CD8-positive, alpha-beta memory T cell (primary cell): ENCODE results near the gene HDAC1. TPM values are rescaled to one million over a fixed set of nuclear protein-coding genes. Genes with fewer than 3 reads are reported as not detected.

Experiments
- CTCF ChIA-PET: fragments of 350-600 bp; sonication (Branson Sonifier 250); formaldehyde crosslinking; loops from one replicate; lab custom pipeline; 2021; ENCODE audit warnings: antibody characterized with exemption; lab: Charles Lee
- POLR2A ChIA-PET: fragments of 350-600 bp; sonication (Branson Sonifier 250); formaldehyde crosslinking; loops from one replicate; lab custom pipeline; 2021; ENCODE audit warnings: antibody characterized with exemption; lab: Charles Lee
- DNase-seq, 5 donors: peaks; one replicate each; pipeline versions ENCODE4 v3.0.0 to v3.0.0-alpha.2; 2020 to 2022; ENCODE audit warnings: mixed read lengths in 1 of 5
- H3K27ac ChIP-seq: one replicate; pipeline ENCODE4 v1.7.0; 2013; ENCODE audit warnings: low read depth, mild to moderate bottlenecking, low read length, moderate library complexity
- H3K27me3 ChIP-seq: 2 replicates; pipeline ENCODE4 v1.7.0; 2013; ENCODE audit warnings: low read length, mild to moderate bottlenecking; ENCODE audit not compliant: insufficient read depth, poor library complexity, severe bottlenecking
- H3K36me3 ChIP-seq: 2 replicates; pipeline ENCODE4 v1.7.0; 2013; ENCODE audit warnings: mild to moderate bottlenecking, low read length, moderate library complexity; ENCODE audit not compliant: insufficient read depth
- H3K4me1 ChIP-seq: 2 replicates; pipeline ENCODE4 v1.7.0; 2013; ENCODE audit warnings: mild to moderate bottlenecking, low read length, moderate library complexity; ENCODE audit not compliant: insufficient read depth
- H3K4me3 ChIP-seq: 2 replicates; pipeline ENCODE4 v1.7.0; 2013; ENCODE audit warnings: mild to moderate bottlenecking, low read length
- H3K9me3 ChIP-seq: 2 replicates; pipeline ENCODE4 v1.7.0; 2013; ENCODE audit warnings: mild to moderate bottlenecking, low read length
- H3K27ac Mint-ChIP-seq, 8 donors: one replicate each; pipeline ENCODE4 v1.8.0; 2020 to 2021; ENCODE audit warnings: mixed read lengths in 8 of 8, mild to moderate bottlenecking in 6 of 8, inconsistent platforms in 3 of 8, moderate library complexity in 3 of 8
- H3K27me3 Mint-ChIP-seq, 2 donors: one replicate each; pipeline ENCODE4 v1.8.0; 2020 to 2021; ENCODE audit warnings: mixed read lengths in 2 of 2, mild to moderate bottlenecking in 1 of 2, moderate library complexity in 1 of 2
- H3K36me3 Mint-ChIP-seq, 3 donors: one replicate each; pipeline ENCODE4 v1.8.0; 2020 to 2021; ENCODE audit warnings: mixed read lengths in 3 of 3, inconsistent platforms in 1 of 3, mild to moderate bottlenecking in 1 of 3
- H3K4me1 Mint-ChIP-seq, 3 donors: one replicate each; pipeline ENCODE4 v1.8.0; 2020 to 2021; ENCODE audit warnings: mixed read lengths in 3 of 3, inconsistent platforms in 1 of 3, mild to moderate bottlenecking in 1 of 3
- H3K4me3 Mint-ChIP-seq, 7 donors: one replicate each; pipeline ENCODE4 v1.8.0; 2020 to 2021; ENCODE audit warnings: mixed read lengths in 7 of 7, mild to moderate bottlenecking in 6 of 7, moderate library complexity in 4 of 7, inconsistent platforms in 2 of 7
- H3K9me3 Mint-ChIP-seq, 5 donors: one replicate each; pipeline ENCODE4 v1.8.0; 2020 to 2022; ENCODE audit warnings: mixed read lengths in 5 of 5, mild to moderate bottlenecking in 3 of 5, moderate library complexity in 2 of 5, inconsistent platforms in 1 of 5
- polyA plus RNA-seq: library from polyadenylated mRNA; unstranded; fragments of 300-500 nt; fragmentation: Illumina TruSeq; gene quantifications from one replicate; pipeline ENCODE4 v1.2.3, GENCODE V29; 2021
- total RNA-seq, 2 experiments: library from RNA; stranded (reverse); gene quantifications; one replicate each; pipeline ENCODE4 v1.2.3, GENCODE V29; 2021

HDAC1 gene
- total and polyA plus RNA-seq, 3 experiments from 2014 or later, result 164 to 180 (median 172) TPM

DNA sequence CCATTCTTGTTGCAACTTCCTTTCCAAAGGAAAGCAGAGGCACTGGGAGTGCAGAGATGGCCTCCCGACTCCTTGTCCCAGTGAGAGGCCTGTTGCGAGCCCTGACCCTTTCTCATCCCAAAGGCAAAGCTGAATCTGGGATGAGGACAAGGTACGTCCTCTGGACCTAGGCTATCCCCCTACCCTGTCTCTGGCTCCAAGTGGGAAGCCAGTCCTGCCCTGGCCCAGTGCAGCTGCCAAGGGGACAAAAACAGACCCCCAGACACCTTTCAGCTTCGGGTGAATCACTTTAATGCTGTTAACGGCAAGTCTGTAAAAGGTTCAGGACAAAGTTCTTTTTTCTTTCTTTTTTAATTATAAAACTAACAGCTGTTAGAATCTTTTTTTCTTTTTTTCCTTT, 73.0 kb downstream of the HDAC1 start:
- Histone ChIP-seq H3K27ac (no peak overlapping the region), H3K36me3 (peaks cover 14% of the 10 kb centered on the region), H3K4me3 (no peak overlapping the region), H3K9me3 (no peaks in the 10 kb centered on the region), H3K27me3 (no peaks in the 10 kb centered on the region), H3K4me1 (peaks cover 4% of the 10 kb centered on the region)
- Mint-ChIP-seq H3K36me3 (peaks cover 0 to 61% (median 16%) of the 10 kb centered on the region in 3 donors), H3K27me3 (peaks cover 3 to 4% of the 10 kb centered on the region in 2 donors), H3K27ac (peak overlapping the region in 1 of 8 donors; percentile 43), H3K9me3 (no peaks in the 10 kb centered on the region), H3K4me1 (peaks cover 14 to 16% (median 15%) of the 10 kb centered on the region in 3 donors), H3K4me3 (no peak overlapping the region)
- POLR2A ChIA-PET, result no interaction called here
- CTCF ChIA-PET, result interaction anchor here (1.2 to 1.7 kb wide), 2 partner anchors 9 to 29 kb away, joined by 3 to 4 read pairs; partner anchors contain the start of gene MARCKSL1
- no peak for DNase-seq

DNA sequence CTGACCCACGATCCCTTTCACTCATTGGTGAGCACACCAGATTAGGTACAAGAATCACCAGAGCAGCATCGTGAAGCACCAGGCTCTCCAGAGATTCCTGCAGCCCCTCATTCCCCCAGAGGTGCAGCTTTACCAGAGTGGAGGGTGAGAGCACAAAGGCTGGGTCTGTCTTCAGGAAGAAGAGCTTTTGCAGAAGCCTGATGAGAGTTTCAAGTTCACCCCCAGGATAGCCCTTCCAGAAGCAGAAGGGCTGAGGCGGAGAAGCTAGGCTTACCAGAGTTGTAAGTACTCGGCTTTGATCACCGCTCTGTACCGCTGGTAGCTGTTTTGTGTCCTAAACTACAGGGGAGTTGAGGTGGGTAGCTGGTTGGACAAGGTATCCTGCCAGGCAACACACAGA, 73.6 kb downstream of the HDAC1 start:
- H3K4me3 Mint-ChIP-seq, result no peak overlapping the region
- no peak overlapping the region for H3K4me3 ChIP-seq
- H3K4me1 Mint-ChIP-seq, result peaks cover 11 to 13% (median 12%) of the 10 kb centered on the region in 3 donors
- no peaks in the 10 kb centered on the region for H3K4me1 ChIP-seq
- H3K27ac ChIP-seq, result no peak overlapping the region
- H3K27me3 Mint-ChIP-seq, result peaks cover 3 to 4% of the 10 kb centered on the region in 2 donors
- POLR2A ChIA-PET, result no interaction called here
- H3K36me3 Mint-ChIP-seq, result peaks cover 0 to 61% (median 16%) of the 10 kb centered on the region in 3 donors
- peaks cover 14% of the 10 kb centered on the region for H3K36me3 ChIP-seq
- CTCF ChIA-PET, result interaction anchor here (1.2 to 1.7 kb wide), 2 partner anchors 10 to 29 kb away, joined by 3 to 4 read pairs; partner anchors contain the start of gene MARCKSL1
- no peaks in the 10 kb centered on the region for H3K9me3 ChIP-seq
- H3K9me3 Mint-ChIP-seq, result no peaks in the 10 kb centered on the region
- peak overlapping the region in 1 of 8 donors; percentile 46 for H3K27ac Mint-ChIP-seq
- no peak for DNase-seq
- H3K27me3 ChIP-seq, result no peaks in the 10 kb centered on the region

DNA sequence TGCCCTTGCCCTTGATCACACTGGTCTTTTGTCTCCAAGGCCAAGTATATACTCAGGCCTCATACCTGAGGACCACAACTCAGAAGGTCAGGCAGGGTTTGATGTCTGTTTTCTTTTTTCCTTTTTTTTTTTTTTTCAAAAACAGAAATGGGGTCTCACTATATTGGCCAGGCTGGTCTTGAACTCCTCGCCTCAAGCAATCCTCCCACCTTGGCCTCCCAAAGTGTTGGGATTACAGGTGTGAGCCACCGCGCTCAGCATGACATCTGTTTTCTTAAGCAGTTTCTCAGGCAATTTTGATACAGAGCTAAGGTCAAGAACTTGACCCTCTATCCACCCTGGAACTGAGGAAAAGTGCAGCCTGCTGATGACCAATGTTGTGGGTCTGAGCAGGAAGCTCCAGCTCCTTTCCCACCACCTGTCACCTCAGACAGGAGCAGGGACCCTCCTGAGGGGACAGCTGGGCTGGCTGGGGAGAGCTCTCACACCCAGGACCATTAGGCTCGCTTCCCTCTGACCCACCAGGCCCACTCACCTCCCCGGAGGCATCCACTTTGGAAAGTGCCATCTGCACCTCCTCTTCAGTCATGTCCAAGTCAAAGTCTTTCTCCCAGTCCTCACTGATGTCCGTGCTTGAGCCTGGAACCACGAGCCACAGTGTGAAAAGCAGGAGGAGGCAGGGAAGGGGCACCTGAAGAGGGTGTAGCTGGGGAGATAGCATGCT, 76.2 kb downstream of the HDAC1 start:
- Mint-ChIP-seq H3K4me3 (no peak overlapping the region), H3K27ac (no peak overlapping the region), H3K9me3 (no peaks in the 10 kb centered on the region), H3K4me1 (peaks cover 16 to 17% (median 17%) of the 10 kb centered on the region in 3 donors), H3K27me3 (no peaks in the 10 kb centered on the region), H3K36me3 (peaks cover 0 to 72% (median 23%) of the 10 kb centered on the region in 3 donors)
- Histone ChIP-seq H3K4me1 (peaks cover 13% of the 10 kb centered on the region), H3K36me3 (peaks cover 14% of the 10 kb centered on the region), H3K27me3 (no peaks in the 10 kb centered on the region), H3K27ac (no peak overlapping the region), H3K4me3 (no peak overlapping the region), H3K9me3 (no peaks in the 10 kb centered on the region)
- CTCF ChIA-PET, result interaction anchor here (1.2 to 1.7 kb wide), 2 partner anchors 32 to 228 kb away, joined by 3 to 6 read pairs; partner anchors contain the start of gene MARCKSL1
- POLR2A ChIA-PET, result interaction anchor here (0.7 kb wide), 1 partner anchor 15 kb away, joined by 3 read pairs; no protein-coding TSS in a partner anchor
- no peak for DNase-seq

DNA sequence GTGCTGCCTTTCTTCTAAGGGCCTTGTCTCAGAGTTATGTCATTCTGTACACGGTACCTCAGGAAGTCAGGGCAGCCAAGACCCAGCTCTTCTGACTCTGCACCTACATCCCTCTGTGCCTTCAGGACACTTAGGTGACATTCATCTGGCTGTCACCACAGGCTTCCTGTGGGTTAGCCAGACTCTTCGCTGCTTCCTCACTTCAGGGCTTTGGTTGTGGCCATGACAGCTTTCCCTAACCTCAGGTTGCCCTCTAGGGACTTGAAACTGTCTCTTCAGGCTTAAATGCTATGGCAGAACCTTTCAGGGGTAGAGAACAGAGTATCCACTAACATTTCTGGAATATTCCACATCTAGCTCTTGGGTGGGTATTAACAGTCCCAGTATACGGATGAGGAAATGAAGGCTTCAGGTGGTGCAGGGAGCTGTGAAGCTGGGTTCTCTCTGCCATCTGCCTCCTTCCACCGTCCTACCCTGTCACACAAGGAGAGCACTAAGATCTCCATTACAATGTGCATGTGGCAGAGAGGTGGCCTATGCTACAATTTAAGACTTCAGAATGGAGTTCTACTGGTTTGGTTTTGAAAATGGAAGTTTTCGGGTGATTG, 80.4 kb downstream of the HDAC1 start:
- Mint-ChIP-seq H3K4me3 (peak overlapping the region in 1 of 7 donors; percentile 37), H3K27ac (peak overlapping the region in 7 of 8 donors; percentile 5 to 77 (median 73)), H3K27me3 (no peaks in the 10 kb centered on the region), H3K4me1 (peaks cover 16 to 19% (median 18%) of the 10 kb centered on the region in 3 donors), H3K9me3 (no peaks in the 10 kb centered on the region), H3K36me3 (peaks cover 0 to 77% (median 17%) of the 10 kb centered on the region in 3 donors)
- POLR2A ChIA-PET, result interaction anchor here (0.6 to 1.6 kb wide), 4 partner anchors 21 to 189 kb away, joined by 3 to 8 read pairs (median 4); partner anchors contain the start of gene MARCKSL1
- peak; percentile 42 to 82 (median 69) for DNase-seq
- H3K27me3 ChIP-seq, result no peaks in the 10 kb centered on the region
- CTCF ChIA-PET, result interaction anchor here (0.5 to 2.3 kb wide), 22 partner anchors 13 to 264 kb away, joined by 3 to 24 read pairs (median 4); partner anchors contain the start of genes HDAC1, KPNA6 and MARCKSL1
- H3K27ac ChIP-seq, result no peak overlapping the region
- H3K4me3 ChIP-seq, result no peak overlapping the region
- H3K36me3 ChIP-seq, result peaks cover 22% of the 10 kb centered on the region
- no peaks in the 10 kb centered on the region for H3K9me3 ChIP-seq
- peaks cover 13% of the 10 kb centered on the region for H3K4me1 ChIP-seq

DNA sequence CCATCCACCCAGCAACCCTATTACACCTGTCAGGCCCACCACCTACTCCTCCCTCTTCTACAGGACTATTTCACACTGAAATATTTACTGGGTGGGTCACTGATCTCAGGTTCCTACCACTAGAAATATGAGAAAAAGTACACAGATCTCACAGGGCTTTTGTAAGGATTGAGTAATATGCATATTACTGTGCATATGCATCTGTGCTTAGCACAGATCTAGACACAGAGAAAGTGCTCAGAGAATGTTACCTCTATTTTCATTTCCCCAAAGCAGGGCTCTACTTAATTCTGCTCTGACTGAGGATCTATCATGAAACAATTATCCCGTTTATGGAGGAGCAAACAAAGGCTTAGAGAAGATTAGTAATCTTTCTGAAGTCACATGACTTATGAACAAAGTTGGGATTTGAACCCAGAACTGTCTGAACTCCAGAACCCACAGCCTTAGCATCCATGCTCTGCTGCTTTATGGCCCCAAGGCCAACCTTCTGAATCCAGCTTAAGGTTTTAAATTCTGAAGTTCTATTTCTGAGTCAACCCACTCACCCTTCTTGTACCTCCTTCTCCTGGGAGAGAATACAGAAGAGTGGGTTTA, 82.2 kb downstream of the HDAC1 start:
- Mint-ChIP-seq H3K9me3 (no peaks in the 10 kb centered on the region), H3K27ac (peak overlapping the region in 2 of 8 donors; percentile 46 to 75), H3K27me3 (no peaks in the 10 kb centered on the region), H3K4me1 (peaks cover 16 to 19% (median 18%) of the 10 kb centered on the region in 3 donors), H3K4me3 (no peak overlapping the region), H3K36me3 (peaks cover 7 to 77% (median 17%) of the 10 kb centered on the region in 3 donors)
- Histone ChIP-seq H3K9me3 (no peaks in the 10 kb centered on the region), H3K27me3 (no peaks in the 10 kb centered on the region), H3K36me3 (peaks cover 22% of the 10 kb centered on the region), H3K4me3 (no peak overlapping the region), H3K4me1 (peaks cover 13% of the 10 kb centered on the region), H3K27ac (no peak overlapping the region)
- CTCF ChIA-PET, result no interaction called here
- no peak for DNase-seq
- POLR2A ChIA-PET, result no interaction called here

DNA sequence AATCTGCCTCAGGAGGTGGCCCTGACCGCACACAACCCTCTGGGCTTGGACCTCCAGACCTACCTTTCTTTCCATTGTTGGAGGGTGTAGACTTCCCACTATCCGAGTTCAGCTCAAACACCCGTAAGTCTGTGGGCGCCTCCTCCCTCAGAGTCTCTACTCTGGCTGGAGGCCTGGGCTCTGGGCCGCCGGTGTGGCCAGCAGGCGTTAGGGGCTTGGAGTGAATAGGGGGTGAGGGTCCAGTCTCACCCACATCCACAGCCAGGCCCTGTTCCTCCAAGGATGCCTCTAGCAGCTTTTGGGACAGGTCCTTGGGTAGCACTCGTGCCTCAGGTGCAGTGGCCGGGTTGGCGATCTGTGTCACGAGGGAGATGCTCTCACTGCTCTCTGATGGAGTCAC, 84.3 kb downstream of the HDAC1 start:
- H3K4me1 Mint-ChIP-seq, result peaks cover 18 to 23% (median 19%) of the 10 kb centered on the region in 3 donors
- peaks cover 14 to 87% (median 23%) of the 10 kb centered on the region in 3 donors for H3K36me3 Mint-ChIP-seq
- Histone ChIP-seq H3K4me3 (no peak overlapping the region), H3K27ac (no peak overlapping the region), H3K27me3 (no peaks in the 10 kb centered on the region), H3K9me3 (no peaks in the 10 kb centered on the region), H3K4me1 (peaks cover 13% of the 10 kb centered on the region), H3K36me3 (peaks cover 37% of the 10 kb centered on the region)
- no peak for DNase-seq
- H3K27me3 Mint-ChIP-seq, result no peaks in the 10 kb centered on the region
- no peak overlapping the region for H3K4me3 Mint-ChIP-seq
- H3K27ac Mint-ChIP-seq, result peak overlapping the region in 1 of 8 donors; percentile 54
- POLR2A ChIA-PET, result interaction anchor here (0.6 kb wide), 1 partner anchor 162 kb away, joined by 10 read pairs; no protein-coding TSS in a partner anchor
- no peaks in the 10 kb centered on the region for H3K9me3 Mint-ChIP-seq
- CTCF ChIA-PET, result no interaction called here

DNA sequence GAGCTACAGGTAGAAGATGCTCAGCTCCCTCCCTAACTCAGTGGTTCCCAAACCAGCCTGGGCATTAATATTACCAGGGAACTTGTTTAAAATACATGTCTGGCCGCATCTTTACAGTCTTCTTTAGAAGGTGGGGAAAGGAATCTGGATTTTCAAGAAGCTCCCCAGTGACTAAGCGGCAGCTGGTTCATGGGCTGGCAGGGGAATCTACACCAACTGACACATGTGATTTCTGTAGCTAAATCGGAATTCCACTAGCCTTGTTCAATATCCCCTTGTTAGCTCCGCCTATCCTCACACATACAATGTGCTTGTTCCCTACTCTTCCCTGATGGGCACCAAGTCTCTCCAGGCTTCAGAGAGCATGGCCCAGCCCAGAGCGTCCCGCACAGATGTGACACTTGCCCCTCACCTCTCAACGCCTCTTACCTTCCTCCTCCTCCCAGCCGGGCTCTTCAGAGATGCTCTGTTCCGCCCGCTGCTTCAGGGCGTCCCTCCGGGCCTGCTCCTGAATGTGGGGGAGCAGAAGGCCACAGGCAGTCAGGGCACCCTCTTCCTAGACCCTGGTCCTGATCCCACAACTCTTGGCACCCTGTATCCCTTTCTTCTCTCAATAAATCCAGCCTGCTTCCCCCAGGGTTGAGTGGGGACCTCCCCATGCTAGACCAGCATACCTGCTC, 85.8 kb downstream of the HDAC1 start:
- Mint-ChIP-seq H3K36me3 (peaks cover 14 to 91% (median 19%) of the 10 kb centered on the region in 3 donors), H3K9me3 (no peaks in the 10 kb centered on the region), H3K27me3 (no peaks in the 10 kb centered on the region), H3K4me3 (no peak overlapping the region), H3K4me1 (peaks cover 5 to 10% (median 6%) of the 10 kb centered on the region in 3 donors), H3K27ac (peak overlapping the region in 5 of 8 donors; percentile 2 to 78 (median 42))
- no peak for DNase-seq
- ChIA-PET CTCF (interaction anchor here (0.9 to 1.0 kb wide), 2 partner anchors 27 to 137 kb away, joined by 3 read pairs; no protein-coding TSS in a partner anchor), POLR2A (no interaction called here)
- no peaks in the 10 kb centered on the region for H3K27me3 ChIP-seq
- H3K4me3 ChIP-seq, result no peak overlapping the region
- H3K27ac ChIP-seq, result no peak overlapping the region
- H3K9me3 ChIP-seq, result no peaks in the 10 kb centered on the region
- peaks cover under 1% of the 10 kb centered on the region for H3K4me1 ChIP-seq
- H3K36me3 ChIP-seq, result peaks cover 52% of the 10 kb centered on the region
